ENCODE data around the gene GRK5. TPM values are rescaled to one million over a fixed set of nuclear protein-coding genes. Genes with fewer than 3 reads are reported as not detected.
A peak's percentile ranks its signal among the peaks of the same experiment; 100 is the strongest.

Gene GRK5
- 15.5 and 16.0 TPM in 2 replicates for total RNA-seq

DNA sequence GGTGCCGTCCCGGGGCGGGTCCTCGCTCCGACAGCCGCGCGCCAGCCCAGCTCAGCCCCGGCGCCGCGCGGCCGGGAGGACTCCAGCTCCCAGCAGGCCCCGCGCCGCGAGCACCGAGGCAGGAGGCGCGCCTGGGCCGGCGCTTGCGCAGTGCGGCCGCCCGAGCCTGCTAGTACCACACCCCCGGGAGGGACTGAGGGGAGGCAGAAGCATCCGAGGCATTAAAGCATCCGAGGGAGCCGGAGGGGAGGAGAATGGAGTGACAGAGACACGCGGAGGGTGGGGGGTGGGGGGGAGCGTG is at the start of gene GRK5:
Gene GRK5, plus strand, starts transcription at position 206 of the 301 bp plus-strand sequence. CDS start 347 bp downstream, outside the sequence.
- TF ChIP-seq, protein P1, sequence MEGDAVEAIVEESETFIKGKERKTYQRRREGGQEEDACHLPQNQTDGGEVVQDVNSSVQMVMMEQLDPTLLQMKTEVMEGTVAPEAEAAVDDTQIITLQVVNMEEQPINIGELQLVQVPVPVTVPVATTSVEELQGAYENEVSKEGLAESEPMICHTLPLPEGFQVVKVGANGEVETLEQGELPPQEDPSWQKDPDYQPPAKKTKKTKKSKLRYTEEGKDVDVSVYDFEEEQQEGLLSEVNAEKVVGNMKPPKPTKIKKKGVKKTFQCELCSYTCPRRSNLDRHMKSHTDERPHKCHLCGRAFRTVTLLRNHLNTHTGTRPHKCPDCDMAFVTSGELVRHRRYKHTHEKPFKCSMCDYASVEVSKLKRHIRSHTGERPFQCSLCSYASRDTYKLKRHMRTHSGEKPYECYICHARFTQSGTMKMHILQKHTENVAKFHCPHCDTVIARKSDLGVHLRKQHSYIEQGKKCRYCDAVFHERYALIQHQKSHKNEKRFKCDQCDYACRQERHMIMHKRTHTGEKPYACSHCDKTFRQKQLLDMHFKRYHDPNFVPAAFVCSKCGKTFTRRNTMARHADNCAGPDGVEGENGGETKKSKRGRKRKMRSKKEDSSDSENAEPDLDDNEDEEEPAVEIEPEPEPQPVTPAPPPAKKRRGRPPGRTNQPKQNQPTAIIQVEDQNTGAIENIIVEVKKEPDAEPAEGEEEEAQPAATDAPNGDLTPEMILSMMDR (IDR thresholded peaks at IDR 0.05; ENCODE audit: insufficient read depth, low read depth, low read length): no peak
- peak; percentile 99 for DNase-seq (ENCODE audit: low read depth)
- peak within 1 kb of the TSS; percentile 99 for H3K4me3 ChIP-seq (ENCODE audit: low read depth, low read length)

DNA sequence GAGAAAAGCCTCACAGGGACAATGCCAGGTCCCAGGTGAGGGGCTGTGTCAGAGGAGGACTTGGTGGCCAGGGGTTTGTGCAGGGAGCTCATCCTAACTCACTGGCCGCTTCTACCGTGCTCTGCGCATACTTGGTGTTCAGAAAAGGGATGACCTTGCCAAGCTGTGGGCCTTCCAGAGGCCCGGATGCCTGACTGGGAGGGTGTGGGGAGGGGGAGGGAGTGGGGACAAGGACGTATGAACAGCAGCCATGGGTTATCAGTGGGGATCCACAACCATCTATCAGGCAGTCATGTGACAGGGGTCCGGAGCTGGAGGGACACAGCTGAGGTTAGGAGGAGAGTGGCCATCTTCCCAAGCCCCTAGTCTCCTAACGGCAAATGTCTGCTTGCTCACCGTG is 48.0 kb upstream of the GRK5 start:
- H3K4me3 ChIP-seq (ENCODE audit: low read depth, low read length): no peak overlapping the region
- no peak for DNase-seq (ENCODE audit: low read depth)
- TF ChIP-seq, protein P1 (IDR thresholded peaks at IDR 0.05; ENCODE audit: insufficient read depth, low read depth, low read length): no peak

DNA sequence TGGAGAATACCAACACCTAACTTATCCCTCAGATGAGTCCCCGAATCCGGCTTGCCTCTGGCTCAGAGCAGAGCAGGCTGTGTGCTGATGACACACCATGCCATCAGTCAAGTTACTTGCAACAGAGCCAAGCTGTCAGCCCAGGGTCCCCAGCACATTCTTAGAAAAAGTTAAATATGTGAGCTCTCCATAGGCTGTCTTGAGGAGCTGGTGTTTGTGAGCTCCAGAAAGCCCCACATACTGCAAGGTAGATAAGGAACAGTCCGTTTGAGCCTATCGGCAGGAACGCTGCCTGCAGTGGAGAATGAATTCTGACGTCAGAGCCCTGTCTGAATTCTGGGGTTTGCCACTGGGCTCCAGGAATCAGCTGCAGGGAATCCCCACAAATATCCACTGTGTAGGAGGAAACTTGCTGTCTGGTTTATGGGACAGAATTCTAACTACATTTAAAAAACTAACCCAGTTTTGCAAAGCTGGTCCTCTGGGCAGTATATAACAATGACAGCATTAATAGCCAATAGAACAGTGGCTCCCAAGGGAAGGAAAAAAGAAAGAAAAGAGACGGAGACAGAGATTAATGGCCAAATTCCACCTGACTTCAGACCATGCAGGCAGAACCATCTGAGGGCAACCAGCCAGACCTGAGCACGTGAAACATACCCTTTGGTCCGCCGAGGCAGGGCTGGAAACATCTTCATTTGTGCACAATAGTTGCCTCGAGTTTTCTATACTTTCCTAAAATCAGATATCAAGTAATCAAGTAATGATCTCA is 45.5 kb upstream of the GRK5 start:
- TF ChIP-seq, protein P1 (IDR thresholded peaks at IDR 0.05; ENCODE audit: insufficient read depth, low read depth, low read length): peak; percentile 22
- peak; percentile 42 for DNase-seq (ENCODE audit: low read depth)
- no peak overlapping the region for H3K4me3 ChIP-seq (ENCODE audit: low read depth, low read length)

DNA sequence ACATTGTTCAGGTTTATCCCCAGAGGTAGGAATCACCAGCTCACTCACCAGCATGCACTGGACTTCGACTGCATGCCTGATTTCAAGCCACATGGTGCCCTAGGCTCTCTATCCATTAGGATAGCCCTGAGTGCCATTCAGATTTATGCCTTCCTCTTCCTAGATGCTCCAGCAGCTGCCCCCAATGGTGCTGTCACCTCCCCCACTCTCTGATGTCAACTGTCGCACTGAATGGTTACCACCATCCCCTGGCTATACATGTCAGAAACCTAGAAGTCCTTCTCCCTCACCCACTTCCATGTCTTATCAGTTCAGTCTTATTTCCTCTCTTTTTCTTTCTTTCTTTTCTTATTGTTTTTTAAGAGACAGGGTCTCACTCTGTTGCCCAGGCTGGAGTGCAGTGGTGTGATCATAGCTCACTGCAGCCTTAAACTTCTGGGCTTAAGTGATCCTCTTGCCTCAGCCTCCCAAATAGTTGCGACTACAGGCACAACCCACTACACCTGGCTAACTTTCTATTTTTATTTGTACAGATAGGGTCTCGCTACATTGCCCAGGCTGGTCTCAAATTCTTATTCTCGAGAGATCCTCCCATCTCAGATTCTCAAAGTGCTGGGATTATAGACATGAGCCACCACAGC is 44.8 kb upstream of the GRK5 start:
- no peak for DNase-seq (ENCODE audit: low read depth)
- TF ChIP-seq, protein P1 (IDR thresholded peaks at IDR 0.05; ENCODE audit: insufficient read depth, low read depth, low read length): no peak
- H3K4me3 ChIP-seq (ENCODE audit: low read depth, low read length): no peak overlapping the region

DNA sequence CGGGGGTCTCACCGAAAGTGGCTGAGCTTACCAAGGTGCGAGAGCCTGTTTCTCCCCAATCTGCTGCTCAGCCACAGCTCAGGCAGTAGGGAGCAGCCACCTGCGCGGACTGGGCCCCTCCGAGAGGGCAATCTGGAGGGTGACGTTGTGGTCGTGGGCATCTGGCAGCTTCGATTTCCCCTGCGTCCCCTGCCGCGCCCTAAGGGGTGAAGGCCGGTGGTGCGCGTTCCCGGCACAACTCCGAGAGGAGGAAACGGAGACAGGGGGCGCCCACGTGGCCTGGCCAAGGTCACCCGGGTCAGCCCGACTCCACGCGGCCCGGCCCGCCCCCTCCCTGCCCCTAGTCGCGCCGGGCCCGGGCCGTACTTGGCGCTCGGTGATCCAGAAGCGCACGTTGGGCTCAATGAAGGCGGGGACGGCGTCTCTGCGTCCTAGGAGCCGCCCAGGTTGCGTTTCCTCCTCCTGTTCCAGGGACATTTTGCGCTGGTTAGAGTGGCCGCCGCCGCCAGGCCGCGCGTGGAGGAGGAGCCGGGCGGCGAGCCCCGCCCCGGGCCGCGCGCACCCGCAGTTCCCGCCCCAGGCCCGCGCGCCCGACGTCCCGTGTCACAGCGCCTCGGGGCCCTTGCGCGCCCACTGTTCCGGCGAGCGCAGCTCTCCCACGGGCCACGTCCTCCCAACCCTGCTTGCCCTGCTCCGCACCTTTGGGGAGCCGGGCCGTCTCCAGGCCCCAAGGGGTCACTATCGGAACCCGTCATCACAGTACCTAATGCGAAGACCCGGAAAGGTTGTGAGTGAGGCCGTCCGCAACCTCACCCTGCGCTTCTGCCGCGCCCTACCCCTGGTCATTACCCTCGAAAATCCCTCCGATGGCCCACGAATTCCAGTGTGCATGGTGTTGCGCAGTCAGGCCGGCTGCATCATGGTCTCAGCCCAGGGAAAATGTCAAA is 41.9 kb upstream of the GRK5 start, which contains the start of gene SFXN4:
Gene SFXN4, minus strand, starts transcription at position 544 of the 947 bp plus-strand sequence. Its CDS starts 67 bp downstream, at position 477.
- DNase-seq (ENCODE audit: low read depth): peak; percentile 54

DNA sequence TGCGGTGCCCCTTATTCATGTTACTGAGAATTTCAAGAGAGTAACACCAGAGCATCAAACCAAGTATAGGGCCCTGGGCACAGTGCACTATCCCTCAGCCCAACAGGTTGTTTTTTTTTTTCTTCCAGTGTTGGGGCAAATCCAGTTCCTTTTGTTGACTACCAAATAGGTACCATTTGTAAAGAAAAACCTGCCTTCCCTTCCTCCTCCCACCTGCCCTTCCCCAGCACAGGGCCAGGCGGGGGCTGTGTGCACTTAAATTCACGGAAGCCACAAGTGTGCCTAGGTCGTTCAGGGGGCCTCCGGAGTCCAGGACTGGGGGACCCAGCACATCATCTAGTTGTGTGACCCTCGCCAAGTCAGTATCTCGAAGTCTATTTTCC is 41.3 kb upstream of the GRK5 start:
- peak overlapping the region; percentile 73 for H3K4me3 ChIP-seq (ENCODE audit: low read depth, low read length)
- TF ChIP-seq, protein P1 (IDR thresholded peaks at IDR 0.05; ENCODE audit: insufficient read depth, low read depth, low read length): no peak
- DNase-seq (ENCODE audit: low read depth): no peak

More for the DNA sequence above, 41.9 kb upstream of the GRK5 start, which contains the start of gene SFXN4:
- H3K4me3 ChIP-seq (ENCODE audit: low read depth, low read length): peak within 1 kb of the TSS; percentile 73
- TF ChIP-seq, protein P1 (IDR thresholded peaks at IDR 0.05; ENCODE audit: insufficient read depth, low read depth, low read length): no peak

All from fibroblast of villous mesenchyme (primary cell).